ENCODE measurements around the gene ACYP2.
"Not testable (repeated sequence)": the region's sequence is repeated elsewhere in the genome, so short reads cannot be mapped to it uniquely, and the experiment has no call there.

Gene ACYP2

DNA sequence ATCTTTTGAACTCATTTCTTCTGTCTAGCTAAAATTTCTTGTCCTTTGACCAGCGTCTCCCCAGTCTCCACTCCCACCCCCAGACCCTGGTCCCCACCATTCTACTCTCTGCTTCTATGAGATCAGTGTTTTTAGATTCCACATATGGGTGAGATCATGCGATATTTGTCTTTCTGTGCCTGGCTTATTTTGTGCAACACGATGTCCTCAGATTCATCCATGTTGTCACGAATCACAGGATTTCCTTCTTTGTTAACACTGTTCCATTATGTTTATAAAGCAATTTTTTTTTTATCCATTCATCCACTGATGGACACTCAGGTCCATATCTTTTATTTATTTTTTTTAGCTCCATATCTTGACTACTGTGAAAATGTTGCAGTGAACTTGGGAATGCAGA, 16.0 kb upstream of the ACYP2 start:
- no peak for DNase-seq (ENCODE audit: low spot score)

DNA sequence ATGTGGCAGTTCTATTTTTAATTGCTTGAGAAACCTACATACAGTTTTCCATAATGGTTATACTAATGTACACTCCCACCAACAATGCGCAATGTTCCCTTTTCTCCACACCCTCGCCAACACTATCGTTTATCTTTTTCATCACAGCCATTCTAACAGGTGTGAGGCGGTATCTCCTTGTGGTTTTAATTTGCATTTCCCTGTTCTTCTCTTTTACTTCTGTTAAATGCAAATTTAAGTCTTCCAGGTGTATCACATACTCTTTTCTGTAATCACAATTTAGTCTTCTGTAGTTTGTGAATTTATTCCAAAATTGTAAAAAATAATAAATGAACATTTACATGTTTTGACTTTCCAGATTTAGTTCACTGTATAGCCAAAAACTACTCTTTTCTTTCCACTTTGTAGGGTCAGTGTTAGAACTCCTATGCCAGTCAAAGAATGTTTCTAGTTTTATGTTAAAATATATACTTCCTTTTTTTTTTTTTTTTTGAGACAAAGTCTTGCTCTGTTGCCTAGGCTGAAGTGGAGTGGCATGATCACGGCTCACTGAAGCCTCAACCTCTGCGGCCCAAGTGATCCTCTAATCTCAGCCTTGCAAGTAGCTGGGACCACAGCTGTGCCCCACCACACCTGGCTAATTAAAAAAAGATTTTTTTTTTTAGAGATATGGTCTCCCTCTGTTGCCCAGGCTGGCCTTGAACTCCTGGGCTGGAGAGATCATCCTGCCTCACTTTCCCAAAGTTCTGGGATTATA, 15.4 kb upstream of the ACYP2 start:
- no peak for DNase-seq (ENCODE audit: low spot score)

DNA sequence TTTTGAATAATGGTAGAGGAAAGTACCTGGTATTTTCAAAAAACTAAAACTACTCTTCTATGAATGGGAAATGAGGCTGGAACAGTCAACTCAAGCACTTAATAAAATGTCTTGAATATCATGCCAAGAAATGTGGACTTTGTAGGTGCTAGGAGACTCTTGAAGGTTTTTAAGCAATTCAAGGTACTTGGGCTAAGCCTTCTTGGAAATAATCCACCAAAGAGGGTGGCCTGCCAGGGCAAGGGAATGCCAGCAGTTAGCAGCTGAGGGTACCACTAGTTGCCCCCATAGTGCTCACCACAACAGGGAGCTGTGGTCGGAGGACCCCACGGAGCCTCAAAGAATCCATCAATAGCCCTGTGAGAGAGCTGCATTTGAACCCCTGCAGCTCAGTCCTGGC, 14.6 kb upstream of the ACYP2 start:
- DNase-seq (ENCODE audit: low spot score): no peak

DNA sequence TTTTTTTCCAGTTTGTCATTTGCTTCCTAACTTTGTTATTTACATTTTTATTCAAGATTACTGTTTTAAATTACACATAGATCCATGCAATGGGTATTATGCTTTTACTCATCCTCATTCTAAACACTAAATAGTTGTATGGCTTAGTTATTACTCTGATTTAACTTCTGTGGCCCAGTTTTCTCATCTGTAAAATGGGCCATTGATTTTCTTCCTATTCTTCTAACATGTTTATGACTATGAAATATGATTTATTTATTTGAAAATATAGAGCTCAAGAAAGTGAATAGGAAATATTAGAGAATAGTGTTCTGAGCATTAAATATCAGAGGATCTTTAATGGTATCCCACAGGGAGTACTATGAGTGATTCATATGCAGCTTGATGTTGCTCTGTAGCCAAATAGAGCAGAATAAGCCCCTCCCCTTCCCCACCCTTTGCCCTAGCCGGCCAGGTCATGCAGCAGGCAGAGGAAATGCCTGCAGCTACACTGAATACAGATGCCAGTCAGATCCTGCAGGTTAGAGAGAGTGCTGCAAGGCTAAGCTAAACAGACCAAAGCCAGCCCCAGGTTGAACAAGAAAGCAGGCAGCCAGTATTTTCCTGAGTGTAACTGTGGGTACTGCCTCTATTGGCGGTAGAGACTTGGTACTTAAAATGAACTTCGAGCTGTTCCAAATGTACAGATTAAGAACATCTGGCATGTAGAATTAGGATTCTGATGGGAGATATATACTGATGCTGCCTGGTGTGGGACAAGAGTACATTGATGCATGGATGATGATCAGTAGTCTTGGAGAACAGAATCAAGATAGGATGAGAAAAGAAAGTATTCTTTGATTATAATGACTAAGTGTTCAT, 11.7 kb upstream of the ACYP2 start:
- peak; percentile 65 for DNase-seq (ENCODE audit: low spot score)

DNA sequence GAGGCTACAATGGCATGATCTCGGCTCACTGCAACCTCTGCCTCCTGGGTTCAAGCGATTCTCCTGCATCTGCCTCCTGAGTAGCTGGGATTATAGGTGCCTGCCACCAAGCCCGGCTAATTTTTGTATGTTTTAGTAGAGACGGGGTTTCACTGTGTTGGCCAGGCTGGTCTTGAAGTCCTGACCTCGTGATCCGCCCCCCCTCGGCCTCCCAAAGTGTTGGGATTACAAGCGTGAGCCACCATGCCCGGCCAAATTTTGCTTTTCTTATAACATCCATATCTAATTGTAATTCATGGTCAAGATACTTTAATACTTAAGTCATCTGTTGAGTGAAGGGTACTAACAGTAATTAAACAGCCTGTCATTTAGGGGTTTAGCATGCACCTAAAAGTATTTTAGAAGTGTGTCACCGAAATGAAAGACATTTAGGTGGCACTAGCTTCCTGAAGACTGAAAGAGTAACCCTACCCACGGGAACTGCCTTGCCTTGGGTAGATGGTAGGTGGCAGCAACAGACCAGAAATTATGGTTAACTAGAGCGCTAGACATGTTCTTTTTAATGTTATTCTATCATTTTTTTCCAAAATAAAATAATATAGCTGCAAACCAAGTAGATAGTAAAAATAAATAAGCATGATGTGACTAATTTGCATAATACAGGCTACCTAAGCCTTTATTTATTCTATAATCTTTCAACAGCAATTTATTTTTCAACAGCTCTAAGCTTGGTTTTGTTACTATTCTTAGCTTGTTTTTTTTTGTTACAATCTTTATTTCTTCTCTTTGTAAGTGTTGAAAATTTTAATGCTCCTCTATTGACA, 8.6 kb upstream of the ACYP2 start:
- DNase-seq (ENCODE audit: low spot score): no peak

DNA sequence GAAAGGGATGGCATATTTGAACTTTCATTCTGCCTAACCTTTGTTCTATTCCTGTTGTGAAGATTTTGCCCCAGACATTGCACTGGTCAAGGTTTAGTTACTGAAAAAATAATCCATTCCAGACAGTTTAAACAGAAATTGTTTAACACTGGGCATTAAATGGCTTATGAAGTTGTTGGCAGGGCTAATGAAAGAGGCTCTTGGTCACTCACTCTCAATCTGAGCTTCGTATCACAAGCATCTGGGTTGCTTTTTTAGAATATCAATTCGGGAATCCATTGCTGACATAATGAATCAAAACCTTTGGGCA, 8.0 kb upstream of the ACYP2 start:
- DNase-seq (ENCODE audit: low spot score): no peak

DNA sequence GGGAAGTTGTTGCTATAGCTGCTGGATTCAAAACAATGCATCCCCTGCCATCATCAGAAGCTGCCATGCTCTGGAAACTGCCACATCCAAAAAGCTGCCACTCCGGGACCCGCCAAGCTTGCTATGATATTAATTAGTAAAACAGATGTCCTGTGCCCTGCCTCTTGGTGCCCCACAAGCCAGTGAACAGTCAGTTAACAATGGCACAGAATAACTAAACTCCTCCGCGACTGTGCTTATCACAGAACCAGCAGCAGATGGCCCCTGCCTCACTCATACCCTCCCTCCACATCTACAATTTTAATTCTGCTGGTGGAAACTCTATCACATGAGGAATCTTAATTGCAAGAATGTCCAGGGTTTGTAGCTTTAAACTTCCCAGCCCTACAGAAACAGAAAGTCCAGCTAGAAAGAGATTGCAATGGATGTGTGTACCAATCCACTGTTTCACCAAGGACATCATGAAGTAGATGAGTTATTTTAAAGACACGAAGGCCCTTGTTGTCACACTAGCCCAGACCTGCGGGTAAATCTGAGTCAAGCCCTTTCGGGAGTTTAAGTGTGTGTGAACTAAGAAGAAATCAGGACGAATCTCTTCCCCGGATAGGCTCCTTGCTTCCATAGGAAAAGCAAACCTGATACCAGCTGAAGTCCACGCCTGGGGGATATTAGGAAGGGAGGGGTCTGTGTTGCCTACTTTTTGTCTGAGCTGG, 7.4 kb upstream of the ACYP2 start:
- DNase-seq (ENCODE audit: low spot score): no peak

DNA sequence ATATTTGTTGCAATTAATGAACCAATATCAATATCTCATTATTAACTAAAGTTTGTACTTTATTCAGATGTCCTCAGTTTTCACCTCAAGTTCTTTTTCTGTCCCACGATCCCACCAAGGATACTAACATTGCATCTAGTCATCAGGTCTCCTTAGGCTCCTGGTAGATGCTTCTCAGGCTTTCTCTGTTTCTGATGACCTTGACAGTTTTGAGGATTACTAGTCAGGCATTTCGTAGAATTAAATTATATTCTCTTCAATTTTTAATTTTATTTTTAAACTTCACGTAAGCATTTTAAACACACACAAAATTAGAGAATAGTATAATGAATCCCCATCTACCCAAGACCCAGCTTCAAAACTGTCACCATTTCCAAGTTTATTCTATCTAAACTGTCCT, 5.6 kb upstream of the ACYP2 start:
- no peak for DNase-seq (ENCODE audit: low spot score)

DNA sequence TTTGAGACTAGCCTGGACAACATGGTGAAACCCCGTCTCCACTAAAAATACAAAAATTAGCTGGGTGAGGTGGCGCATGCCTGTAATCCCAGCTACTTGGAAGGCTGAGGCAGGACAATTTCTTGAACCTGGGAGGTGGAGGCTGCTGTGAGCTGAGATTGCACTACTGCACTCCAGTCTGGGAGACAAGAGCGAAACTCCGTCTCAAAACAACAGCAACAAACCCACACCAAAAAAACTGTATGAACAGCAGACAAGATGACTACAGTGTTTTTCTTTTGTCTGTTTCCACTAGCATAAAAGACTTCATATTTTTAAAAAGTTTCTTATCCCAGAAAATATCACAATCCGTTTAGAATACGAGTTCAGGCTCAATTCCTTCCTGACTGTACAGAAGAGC, 936 bp upstream of the ACYP2 start:
- DNase-seq (ENCODE audit: low spot score): not testable (repeated sequence)

DNA sequence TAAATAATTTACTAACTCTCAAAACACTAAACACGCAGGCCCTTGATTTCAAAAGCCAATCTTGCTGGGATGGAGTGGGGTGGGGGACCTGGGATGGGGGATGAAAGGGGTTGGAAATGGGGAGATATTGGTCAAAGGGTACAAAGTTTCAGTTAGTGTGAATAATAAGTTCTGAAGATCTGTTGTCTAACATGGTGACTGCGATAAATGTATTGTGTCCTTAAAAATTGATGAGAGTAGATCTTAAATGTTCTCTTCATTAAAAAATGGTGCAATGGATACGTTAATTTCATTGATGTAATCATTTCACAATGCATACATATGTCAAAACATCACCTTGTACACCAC, 505 bp upstream of the ACYP2 start:
- no peak for DNase-seq (ENCODE audit: low spot score)

DNA sequence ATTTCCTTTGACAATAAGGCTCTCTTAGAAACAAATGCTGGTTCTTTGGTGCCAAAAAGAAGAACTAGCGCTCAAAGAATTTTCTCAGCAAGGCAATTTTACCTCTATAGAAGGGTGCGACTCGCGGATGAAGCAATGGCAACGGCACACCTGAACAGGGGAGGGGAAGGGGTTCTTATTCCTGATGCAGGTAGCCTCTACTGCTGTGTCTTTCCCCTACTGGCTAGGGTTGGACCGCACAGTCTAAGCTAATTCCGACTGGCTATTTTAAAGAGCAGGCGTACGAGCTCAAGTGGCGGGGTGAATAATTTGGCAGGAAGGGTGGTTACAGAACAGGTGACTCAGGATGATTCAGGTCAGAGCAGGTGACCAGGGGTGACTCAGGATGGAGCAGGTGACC, 1.2 kb downstream of the ACYP2 start:
- not testable (repeated sequence) for DNase-seq (ENCODE audit: low spot score)

DNA sequence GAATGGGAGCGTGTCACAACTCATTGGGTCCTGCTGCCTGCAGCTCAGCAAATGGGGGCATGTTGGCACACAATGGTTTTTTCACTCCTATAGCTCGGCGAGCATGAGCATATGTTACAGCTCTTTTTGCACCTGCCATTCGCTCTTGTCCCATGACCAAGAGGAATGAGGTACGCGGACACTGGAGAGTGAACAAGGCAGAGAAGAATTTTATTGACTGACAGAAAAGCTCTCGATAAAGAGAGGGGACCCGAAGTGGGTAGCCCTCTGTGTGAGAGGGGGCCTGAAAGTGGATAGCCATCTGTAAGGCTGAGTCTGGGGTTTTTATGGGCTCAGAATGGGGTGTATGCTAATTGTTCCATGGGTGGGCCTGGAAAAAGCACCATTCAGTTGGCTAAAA, 5.5 kb downstream of the ACYP2 start:
- no peak for DNase-seq (ENCODE audit: low spot score)

DNA sequence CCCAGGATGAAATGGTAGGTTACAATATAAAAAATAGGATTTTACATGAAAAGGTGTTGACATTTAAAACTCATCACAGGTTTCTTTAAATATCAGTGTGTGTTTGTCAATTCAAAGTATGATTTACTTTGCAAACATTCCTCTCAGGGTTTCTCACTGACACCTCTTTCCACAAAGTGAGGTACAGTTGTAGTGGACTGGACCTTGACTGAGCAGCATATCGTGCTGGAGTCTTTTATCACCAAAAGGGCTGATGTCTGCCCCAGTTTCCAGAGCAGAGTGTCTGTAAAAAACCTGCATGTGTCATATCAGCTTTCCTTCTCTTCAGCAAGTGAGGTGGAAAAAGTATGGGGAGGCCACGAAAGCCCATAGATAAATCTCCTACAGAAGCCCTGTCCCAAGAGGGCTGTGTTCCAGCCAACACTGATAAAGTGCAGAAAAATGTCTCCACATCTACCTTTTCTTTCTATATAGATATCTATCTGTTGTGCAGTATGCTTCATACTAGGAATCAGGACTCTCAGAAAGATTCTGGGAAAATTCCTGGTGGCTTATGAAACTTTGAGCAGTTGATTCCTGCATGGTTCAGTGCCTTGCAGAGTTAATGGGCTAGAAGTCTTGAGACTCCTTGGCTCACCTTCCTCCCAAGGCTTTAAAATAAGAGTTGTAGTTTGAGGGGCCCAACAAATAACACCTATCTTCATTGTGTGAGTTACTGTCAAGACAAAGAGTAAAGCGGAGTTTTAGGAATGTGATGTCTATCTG, 6.9 kb downstream of the ACYP2 start:
- no peak for DNase-seq (ENCODE audit: low spot score)

DNA sequence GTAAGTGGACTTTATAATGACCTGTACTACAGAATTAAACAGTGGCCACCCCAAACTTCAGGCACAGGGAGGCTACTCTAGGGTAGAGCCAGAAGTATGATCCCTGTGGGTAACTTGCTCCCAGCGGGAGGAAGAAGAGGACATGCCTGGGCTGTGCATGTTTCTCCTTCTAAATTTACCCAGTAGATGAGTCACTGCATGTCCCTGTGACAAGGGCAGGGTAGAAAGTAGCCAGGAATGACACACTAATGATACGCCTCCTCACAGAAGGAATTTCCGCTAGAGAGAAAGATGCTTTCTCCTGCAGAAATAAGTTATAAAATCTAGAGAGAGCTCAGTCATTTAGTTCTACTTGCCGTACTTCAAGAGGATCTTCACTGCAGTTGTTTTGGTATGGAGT, 7.5 kb downstream of the ACYP2 start:
- no peak for DNase-seq (ENCODE audit: low spot score)

DNA sequence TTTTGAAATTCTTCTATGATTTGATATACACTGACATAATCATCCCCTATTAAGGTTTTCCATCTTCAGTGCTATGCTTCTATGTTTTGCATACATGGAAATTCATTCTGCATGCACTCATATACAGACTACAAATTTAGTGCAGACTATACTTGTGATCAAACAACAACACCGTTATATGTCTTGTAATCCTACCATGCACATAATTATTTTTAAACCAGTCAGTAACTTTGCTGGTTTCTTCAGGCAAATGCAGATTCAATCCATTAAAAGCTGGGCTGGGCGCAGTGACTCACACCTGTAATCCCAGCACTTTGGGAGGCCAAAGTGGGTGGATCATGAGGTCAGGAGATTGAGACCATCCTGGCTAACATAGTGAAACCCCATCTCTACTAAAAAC, 11.8 kb downstream of the ACYP2 start:
- not testable (repeated sequence) for DNase-seq (ENCODE audit: low spot score)

DNA sequence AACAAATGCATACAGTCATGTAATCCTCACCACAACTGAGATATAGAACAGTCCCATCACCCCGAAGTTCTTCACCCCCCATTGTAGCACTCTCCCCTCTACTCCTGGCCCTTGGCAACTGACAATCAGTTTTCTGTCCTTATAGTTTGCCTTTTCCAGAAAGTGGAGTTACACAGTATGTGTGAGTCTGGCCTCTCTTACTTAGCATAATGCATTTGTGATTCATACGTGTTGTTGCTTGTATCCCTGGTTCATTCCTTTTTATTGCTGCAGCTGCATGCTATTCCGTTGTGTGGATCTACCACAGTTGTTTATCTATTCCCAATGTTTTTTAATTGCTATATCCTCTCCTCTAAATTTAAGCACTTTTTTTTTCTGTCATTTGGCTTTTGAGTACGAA, 17.6 kb downstream of the ACYP2 start:
- no peak for DNase-seq (ENCODE audit: low spot score)

DNA sequence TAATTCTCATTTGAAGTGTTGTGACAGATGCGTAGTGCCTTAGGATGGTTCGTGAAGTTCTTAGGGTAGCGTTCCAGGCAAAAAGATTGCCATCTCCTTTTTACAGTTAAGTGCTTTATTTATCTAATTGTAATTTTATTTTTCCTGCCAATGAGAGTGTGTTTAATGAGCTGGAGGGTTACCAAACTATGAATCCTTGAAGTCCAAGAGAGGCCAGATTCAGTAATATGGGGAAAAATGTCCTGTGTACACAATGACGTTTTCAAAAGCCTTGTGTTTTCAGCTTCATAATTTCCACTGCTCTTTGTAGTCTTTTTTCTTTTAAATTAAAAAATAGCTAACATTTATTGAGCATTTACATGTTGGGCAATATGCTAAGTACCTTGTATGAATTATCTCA, 23.8 kb downstream of the ACYP2 start:
- DNase-seq (ENCODE audit: low spot score): no peak

DNA sequence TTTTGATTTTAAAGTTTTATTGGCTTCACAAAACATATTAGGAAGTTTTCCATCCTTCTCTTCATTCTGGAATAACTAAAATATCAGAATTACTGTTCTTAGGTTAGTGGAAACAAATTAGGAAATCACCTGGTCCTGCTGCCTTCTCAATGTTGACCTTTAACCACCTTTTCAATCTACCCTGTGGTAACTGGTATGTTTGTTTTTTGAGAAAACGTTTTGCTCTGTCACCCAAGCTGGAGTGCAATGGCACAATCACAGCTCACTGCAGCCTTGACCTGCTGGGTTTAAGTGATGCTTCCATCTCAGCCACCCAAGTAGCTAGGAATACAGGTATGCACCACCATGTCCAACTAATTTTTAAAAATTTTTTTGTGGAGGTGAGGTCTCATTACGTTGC, 28.4 kb downstream of the ACYP2 start:
- peak; percentile 40 for DNase-seq (ENCODE audit: low spot score)

DNA sequence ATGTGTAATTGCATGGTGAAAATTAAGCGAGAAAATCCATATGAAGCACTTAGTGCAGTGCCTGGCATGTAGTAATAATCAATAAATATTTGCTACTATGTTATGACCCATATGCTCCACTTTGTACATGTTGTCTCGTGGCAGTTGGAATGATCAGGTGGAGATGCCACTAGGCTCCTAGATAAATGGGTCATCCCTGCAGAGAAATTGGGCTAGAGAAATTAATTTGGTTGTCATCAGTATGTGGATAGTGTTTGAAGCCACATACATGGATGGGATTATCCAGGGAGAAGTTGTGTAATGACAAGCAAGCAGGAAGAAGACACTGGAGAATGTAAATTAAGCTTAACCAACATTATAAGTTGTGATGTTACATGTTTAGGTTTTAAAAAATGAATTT, 33.0 kb downstream of the ACYP2 start:
- no peak for DNase-seq (ENCODE audit: low spot score)

DNA sequence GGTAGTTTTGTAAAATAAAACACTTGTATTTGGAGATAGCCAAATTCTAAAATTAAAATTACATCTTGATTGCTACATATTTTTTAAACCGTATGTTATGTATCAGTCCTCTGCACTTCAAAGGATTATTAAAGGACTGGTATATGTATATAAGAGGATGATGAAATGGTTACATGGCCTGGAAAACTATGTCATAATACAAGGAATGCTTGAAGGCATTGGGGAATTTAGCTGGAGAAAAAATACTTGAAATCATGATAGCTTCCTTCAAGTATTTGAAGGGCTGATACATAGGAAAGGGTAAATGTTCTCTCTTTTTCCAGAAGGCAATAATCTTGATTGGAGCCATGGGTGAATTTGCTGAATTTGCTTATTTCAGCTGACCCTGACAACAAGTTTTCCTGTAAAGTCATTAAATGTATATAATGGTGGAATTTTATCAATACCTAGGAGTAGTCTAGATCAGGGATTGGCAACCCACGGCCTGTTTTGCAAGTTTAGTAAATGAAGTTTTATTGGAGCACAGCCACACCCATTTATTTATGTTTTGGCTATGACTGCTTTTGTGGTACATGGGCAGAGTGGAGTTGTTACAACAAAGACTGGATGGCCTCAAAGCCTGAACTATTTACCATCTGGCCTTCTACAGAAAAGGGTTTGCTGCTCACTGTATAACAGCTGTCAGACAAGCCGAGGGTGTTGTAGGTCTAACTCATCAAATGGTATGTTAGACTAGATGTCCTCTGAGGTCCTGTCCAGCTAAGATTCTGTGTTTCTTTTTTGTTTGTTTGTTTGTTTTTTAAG, 34.4 kb downstream of the ACYP2 start:
- DNase-seq (ENCODE audit: low spot score): no peak

DNA sequence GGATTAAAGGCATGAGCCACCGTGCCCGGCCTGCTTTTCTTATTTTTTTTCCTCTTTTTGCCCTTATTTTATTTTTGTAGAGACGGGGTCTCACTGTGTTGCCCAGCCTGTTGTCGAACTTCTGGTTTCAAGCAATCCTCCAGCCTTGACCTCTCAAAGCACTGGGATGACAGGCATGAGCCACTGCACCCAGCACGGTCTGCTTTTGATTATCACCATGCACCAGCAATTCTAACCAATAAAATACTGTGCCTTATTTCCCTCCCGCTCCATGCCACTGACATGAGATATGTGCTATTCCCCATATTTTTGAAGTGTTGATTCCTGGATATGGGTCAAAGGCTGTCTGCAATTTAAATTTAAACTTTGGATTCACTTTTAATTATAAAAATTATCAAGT, 42.9 kb downstream of the ACYP2 start:
- no peak for DNase-seq (ENCODE audit: low spot score)

Measured in HuH-7.5 (cell line).